Measurements from ENCODE around the gene SERTAD3.
"Not testable (repeated sequence)": the region's sequence is repeated elsewhere in the genome, so short reads cannot be mapped to it uniquely, and the experiment has no call there.

Gene SERTAD3

DNA sequence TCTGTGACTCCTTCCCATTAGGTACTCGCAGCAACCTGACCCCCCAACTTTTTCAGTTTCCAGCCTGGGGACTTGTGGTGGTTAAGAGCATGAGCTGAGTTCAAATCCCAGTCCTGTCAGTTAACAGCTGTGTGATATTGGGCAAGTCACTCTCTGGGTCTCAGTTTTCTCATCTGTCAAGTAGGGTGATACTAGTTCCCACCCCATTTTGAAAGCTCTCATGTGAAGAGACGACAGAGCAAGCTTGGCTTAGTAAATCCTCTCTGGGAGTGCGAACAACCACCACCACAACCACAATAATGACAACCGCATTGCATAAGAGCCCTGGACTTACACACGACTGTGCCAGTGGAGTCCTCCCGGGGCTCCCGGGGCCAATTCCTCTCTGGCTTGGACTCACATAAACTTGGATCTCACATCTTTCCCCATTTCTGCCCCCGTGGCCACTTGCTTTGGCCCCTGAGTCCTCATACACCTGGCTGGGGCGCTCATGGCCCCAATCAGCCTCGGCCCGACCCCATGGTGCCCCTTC, 21.0 kb upstream of the SERTAD3 start:
- peak overlapping the region; percentile 83 for H3K4me3 Mint-ChIP-seq
- H3K27me3 Mint-ChIP-seq: peaks cover 11% of the 10 kb centered on the region
- H3K4me1 Mint-ChIP-seq: peaks cover 29% of the 10 kb centered on the region
- H3K36me3 Mint-ChIP-seq: peaks cover 4% of the 10 kb centered on the region
- peak overlapping the region; percentile 95 for H3K27ac Mint-ChIP-seq
- ATAC-seq (ENCODE audit: low read depth) (no peak), DNase-seq (ENCODE audit: low spot score in 2 of 2) (no peak)
- H3K9me3 Mint-ChIP-seq: no peaks in the 10 kb centered on the region

GRCh38 chr19:40464059-40465024, 20.2 kb upstream of the SERTAD3 start:
- no peaks in the 10 kb centered on the region for H3K9me3 Mint-ChIP-seq
- peaks cover 11% of the 10 kb centered on the region for H3K27me3 Mint-ChIP-seq
- peak overlapping the region; percentile 95 for H3K27ac Mint-ChIP-seq
- peaks cover 29% of the 10 kb centered on the region for H3K4me1 Mint-ChIP-seq
- H3K36me3 Mint-ChIP-seq: peaks cover 4% of the 10 kb centered on the region
- ATAC-seq (ENCODE audit: low read depth): no peak
- peak overlapping the region; percentile 35 for H3K4me3 Mint-ChIP-seq
- DNase-seq (ENCODE audit: low spot score in 2 of 2): peak; percentile 47 to 60

- H3K4me3 Mint-ChIP-seq; H3K36me3 Mint-ChIP-seq; H3K27ac Mint-ChIP-seq; ATAC-seq (ENCODE audit: low read depth); H3K9me3 Mint-ChIP-seq; DNase-seq (ENCODE audit: low spot score in 2 of 2): not testable (repeated sequence)
- Mint-ChIP-seq H3K4me1 (peaks cover 29% of the 10 kb centered on the region), H3K27me3 (peaks cover 11% of the 10 kb centered on the region)
Measured at GRCh38 chr19:40463587-40464037, 19.5 kb upstream of the SERTAD3 start.

DNA sequence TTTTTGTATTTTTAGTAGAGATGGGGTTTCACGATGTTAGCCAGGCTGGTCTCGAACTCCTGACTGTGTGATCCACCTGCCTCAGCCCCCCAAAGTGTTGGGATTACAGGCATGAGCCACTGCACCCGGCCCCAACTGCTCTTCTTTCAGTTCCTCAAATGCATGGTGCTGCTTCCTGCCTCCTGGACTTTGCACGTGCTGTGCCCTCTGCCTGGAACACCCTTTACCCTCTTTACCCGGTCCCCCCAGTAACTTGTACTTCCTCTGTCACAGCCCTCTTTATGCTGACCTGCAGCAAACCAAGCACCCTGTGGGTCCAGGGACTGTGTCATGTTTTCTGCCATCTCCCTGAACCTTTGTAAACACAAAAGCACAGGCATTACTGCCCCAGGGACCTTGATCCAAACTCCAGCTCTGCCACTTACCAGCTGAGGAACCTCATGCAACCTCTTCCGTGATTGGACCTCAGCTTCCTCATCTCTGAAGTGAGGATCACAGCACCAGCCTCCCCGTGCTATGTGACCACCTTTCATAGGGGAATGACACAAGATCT, 17.6 kb upstream of the SERTAD3 start:
- no peak overlapping the region for H3K27ac Mint-ChIP-seq
- peaks cover 4% of the 10 kb centered on the region for H3K36me3 Mint-ChIP-seq
- peak in 1 of 2 donors; percentile 23 for DNase-seq (ENCODE audit: low spot score in 2 of 2)
- peaks cover 6% of the 10 kb centered on the region for H3K27me3 Mint-ChIP-seq
- ATAC-seq (ENCODE audit: low read depth): no peak
- H3K4me3 Mint-ChIP-seq: peak overlapping the region; percentile 6
- peaks cover 29% of the 10 kb centered on the region for H3K4me1 Mint-ChIP-seq
- no peaks in the 10 kb centered on the region for H3K9me3 Mint-ChIP-seq

- ATAC-seq (ENCODE audit: low read depth) (no peak), DNase-seq (ENCODE audit: low spot score in 2 of 2) (no peak)
- Mint-ChIP-seq H3K9me3 (no peaks in the 10 kb centered on the region), H3K27me3 (no peaks in the 10 kb centered on the region), H3K4me1 (peaks cover 16% of the 10 kb centered on the region), H3K27ac (no peak overlapping the region), H3K4me3 (no peak overlapping the region), H3K36me3 (peaks cover under 1% of the 10 kb centered on the region)
Measured at GRCh38 chr19:40460185-40460584, 16.1 kb upstream of the SERTAD3 start.

DNA sequence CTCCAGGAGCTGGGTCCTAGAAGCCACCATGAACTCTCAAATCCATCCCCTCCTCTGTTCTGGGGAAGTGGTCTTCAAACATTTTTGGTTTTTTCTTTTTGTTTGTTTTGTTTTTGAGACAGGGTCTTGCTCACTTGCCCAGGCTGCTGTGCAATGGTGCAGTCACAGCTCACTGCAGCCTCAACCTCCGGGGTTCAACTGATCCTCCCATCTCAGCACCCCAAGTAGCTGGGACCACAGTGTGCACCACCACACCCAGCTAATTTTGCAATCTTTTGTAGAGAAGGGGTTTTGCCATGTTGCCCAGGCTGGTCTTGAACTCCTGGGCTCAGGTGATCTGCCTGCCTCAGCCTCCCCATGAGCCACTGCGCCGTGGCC, 14.5 kb upstream of the SERTAD3 start:
- Mint-ChIP-seq H3K27ac (no peak overlapping the region), H3K36me3 (peaks cover 2% of the 10 kb centered on the region), H3K4me3 (no peak overlapping the region), H3K4me1 (peaks cover 12% of the 10 kb centered on the region), H3K27me3 (no peaks in the 10 kb centered on the region), H3K9me3 (no peaks in the 10 kb centered on the region)
- DNase-seq (ENCODE audit: low spot score in 2 of 2) (no peak), ATAC-seq (ENCODE audit: low read depth) (no peak)

GRCh38 chr19:40457953-40458596, 13.9 kb upstream of the SERTAD3 start:
- peaks cover 2% of the 10 kb centered on the region for H3K36me3 Mint-ChIP-seq
- no peak overlapping the region for H3K4me3 Mint-ChIP-seq
- H3K9me3 Mint-ChIP-seq: no peaks in the 10 kb centered on the region
- H3K4me1 Mint-ChIP-seq: peaks cover 10% of the 10 kb centered on the region
- DNase-seq (ENCODE audit: low spot score in 2 of 2) (no peak), ATAC-seq (ENCODE audit: low read depth) (no peak)
- no peak overlapping the region for H3K27ac Mint-ChIP-seq
- H3K27me3 Mint-ChIP-seq: no peaks in the 10 kb centered on the region

DNA sequence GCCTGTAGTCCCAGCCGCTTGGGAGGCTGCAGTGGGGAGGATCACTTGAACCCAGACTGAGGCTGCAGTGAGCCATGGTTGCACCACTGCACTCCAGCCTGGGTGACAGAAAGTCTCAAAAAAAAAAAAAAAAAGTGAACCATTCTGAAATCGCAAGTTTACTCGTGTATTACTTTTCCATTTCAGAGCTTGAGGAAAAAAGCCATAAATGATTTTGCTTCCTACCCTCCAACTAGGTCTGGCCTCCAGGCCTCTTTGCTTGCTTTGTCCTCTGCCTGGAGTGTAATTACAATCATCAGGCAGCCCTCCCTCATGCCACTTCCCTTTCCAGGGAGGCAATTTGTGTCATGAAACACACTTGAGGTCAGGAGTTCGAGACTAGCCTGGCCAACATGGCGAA, 12.9 kb upstream of the SERTAD3 start:
- no peak overlapping the region for H3K4me3 Mint-ChIP-seq
- no peaks in the 10 kb centered on the region for H3K27me3 Mint-ChIP-seq
- no peak overlapping the region for H3K27ac Mint-ChIP-seq
- H3K4me1 Mint-ChIP-seq: peaks cover 8% of the 10 kb centered on the region
- DNase-seq (ENCODE audit: low spot score in 2 of 2) (no peak), ATAC-seq (ENCODE audit: low read depth) (no peak)
- H3K36me3 Mint-ChIP-seq: peaks cover 2% of the 10 kb centered on the region
- no peaks in the 10 kb centered on the region for H3K9me3 Mint-ChIP-seq

GRCh38 chr19:40453943-40454342, 9.8 kb upstream of the SERTAD3 start:
- ATAC-seq (ENCODE audit: low read depth); H3K4me3 Mint-ChIP-seq; H3K4me1 Mint-ChIP-seq; H3K9me3 Mint-ChIP-seq; H3K27me3 Mint-ChIP-seq; H3K27ac Mint-ChIP-seq; H3K36me3 Mint-ChIP-seq; DNase-seq (ENCODE audit: low spot score in 2 of 2): not testable (repeated sequence)

GRCh38 chr19:40453151-40453735, 9.1 kb upstream of the SERTAD3 start:
- no peak overlapping the region for H3K4me3 Mint-ChIP-seq
- H3K27me3 Mint-ChIP-seq: no peaks in the 10 kb centered on the region
- DNase-seq (ENCODE audit: low spot score in 2 of 2): no peak
- ATAC-seq (ENCODE audit: low read depth): no peak
- H3K4me1 Mint-ChIP-seq: no peaks in the 10 kb centered on the region
- no peaks in the 10 kb centered on the region for H3K9me3 Mint-ChIP-seq
- peaks cover 6% of the 10 kb centered on the region for H3K36me3 Mint-ChIP-seq
- no peak overlapping the region for H3K27ac Mint-ChIP-seq

DNA sequence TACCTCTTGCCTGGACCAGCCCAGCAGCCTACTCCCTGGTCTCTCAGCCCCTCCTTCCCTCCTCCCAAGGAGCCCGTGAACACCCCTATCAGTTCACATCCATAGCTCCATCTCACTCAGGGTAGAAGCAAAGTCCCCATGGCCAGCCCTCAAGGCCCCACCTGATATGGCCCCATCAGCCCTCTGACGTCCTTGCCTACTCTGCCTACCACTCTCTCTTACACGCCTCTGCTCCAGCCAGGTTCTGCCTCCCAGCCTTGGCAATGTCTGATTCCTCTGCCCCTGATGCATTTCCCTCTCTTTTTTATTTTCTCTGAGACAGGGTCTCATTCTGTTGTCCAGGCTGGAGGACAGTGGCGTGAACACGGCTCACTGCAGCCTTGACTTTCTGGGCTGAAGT, 7.9 kb upstream of the SERTAD3 start:
- ATAC-seq (ENCODE audit: low read depth) (no peak), DNase-seq (ENCODE audit: low spot score in 2 of 2) (no peak)
- Mint-ChIP-seq H3K27me3 (no peaks in the 10 kb centered on the region), H3K27ac (no peak overlapping the region), H3K9me3 (no peaks in the 10 kb centered on the region), H3K4me1 (no peaks in the 10 kb centered on the region), H3K4me3 (no peak overlapping the region), H3K36me3 (peaks cover 6% of the 10 kb centered on the region)

DNA sequence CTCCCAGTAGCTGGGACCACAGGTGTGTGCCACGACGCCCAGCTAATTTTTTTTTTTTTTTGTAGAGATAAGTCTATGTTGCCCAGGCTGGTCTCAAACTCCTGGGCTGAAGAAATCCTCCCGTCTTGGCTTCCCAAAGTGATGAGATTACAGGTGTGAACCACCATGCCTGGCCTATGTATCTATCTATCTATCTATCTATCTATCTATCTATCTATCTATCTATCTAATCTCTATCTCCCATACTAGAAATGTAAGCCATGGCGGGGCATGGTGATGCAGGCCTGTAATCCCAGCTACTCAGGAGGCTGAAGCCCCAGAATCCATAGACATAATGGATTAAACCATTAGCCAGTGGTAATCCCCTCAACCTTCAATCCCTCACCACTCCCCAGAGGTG, 6.5 kb upstream of the SERTAD3 start:
- no peak overlapping the region for H3K27ac Mint-ChIP-seq
- no peak overlapping the region for H3K4me3 Mint-ChIP-seq
- H3K9me3 Mint-ChIP-seq: no peaks in the 10 kb centered on the region
- H3K4me1 Mint-ChIP-seq: no peaks in the 10 kb centered on the region
- no peaks in the 10 kb centered on the region for H3K27me3 Mint-ChIP-seq
- DNase-seq (ENCODE audit: low spot score in 2 of 2) (no peak), ATAC-seq (ENCODE audit: low read depth) (no peak)
- peaks cover 6% of the 10 kb centered on the region for H3K36me3 Mint-ChIP-seq

GRCh38 chr19:40449506-40449905, 5.4 kb upstream of the SERTAD3 start:
- H3K27me3 Mint-ChIP-seq: no peaks in the 10 kb centered on the region
- DNase-seq (ENCODE audit: low spot score in 2 of 2) (no peak), ATAC-seq (ENCODE audit: low read depth) (no peak)
- no peak overlapping the region for H3K4me3 Mint-ChIP-seq
- H3K36me3 Mint-ChIP-seq: peaks cover 4% of the 10 kb centered on the region
- H3K9me3 Mint-ChIP-seq: no peaks in the 10 kb centered on the region
- peaks cover 4% of the 10 kb centered on the region for H3K4me1 Mint-ChIP-seq
- H3K27ac Mint-ChIP-seq: no peak overlapping the region
